Thyroid gland (tissue), 4 donors: Measurements from ENCODE around the gene GPR157. TPM values are rescaled to one million over a fixed set of nuclear protein-coding genes. Genes with fewer than 3 reads are reported as not detected.

ENCODE experiments used
- DNase-seq, 2 donors: peaks; one replicate each; pipeline ENCODE4 v3.0.0-alpha.2; 2019
- H3K27ac ChIP-seq, 3 donors: fragments of 200-600 bp; sonication (generic); 1 replicate in 2 of 3; 2 replicates in 1 of 3; pipeline ENCODE4 v1.5.1; 2016 to 2019; ENCODE audit warnings: mild to moderate bottlenecking in 1 of 3, moderate library complexity in 1 of 3
- H3K27me3 ChIP-seq: fragments of 200-600 bp; sonication (generic); one replicate; pipeline ENCODE4 v1.5.1; 2019
- H3K36me3 ChIP-seq, 2 donors: fragments of 200-600 bp; sonication (generic); one replicate each; pipeline ENCODE4 v1.5.1; 2016 to 2019
- H3K4me1 ChIP-seq, 2 donors: fragments of 200-600 bp; sonication (generic); one replicate each; pipeline ENCODE4 v1.5.1; 2017 to 2019
- H3K4me3 ChIP-seq, 3 donors: fragments of 200-600 bp; sonication (generic); replicated peaks in 1 of 3; 1 replicate in 2 of 3; 2 replicates in 1 of 3; pipeline ENCODE4 v1.5.1; 2016; ENCODE audit warnings: mild to moderate bottlenecking in 1 of 3
- H3K9me3 ChIP-seq: fragments of 200-600 bp; sonication (generic); one replicate; pipeline ENCODE4 v1.5.1; 2017
- CTCF ChIP-seq, 6 experiments: fragments of 200-600 bp in 3 of 6; fragments of 450-650 bp in 3 of 6; sonication (generic) in 3 of 6; IDR thresholded peaks; one replicate each; pipeline ENCODE4 v1.5.1; 2016 to 2019; ENCODE audit warnings: antibody characterized with exemption in 6 of 6, mild to moderate bottlenecking in 2 of 6, inconsistent platforms in 1 of 6, moderate library complexity in 1 of 6
- POLR2A ChIP-seq, 2 donors: fragments of 450-650 bp; IDR thresholded peaks; one replicate each; pipeline ENCODE4 v1.6.1; 2017; ENCODE audit warnings: antibody characterized with exemption in 2 of 2, mild to moderate bottlenecking in 2 of 2, moderate library complexity in 1 of 2
- whole genome bisulfite sequencing, 2 donors: methylation state at CpG; one replicate each; pipeline ENCODE4 v1.1.5; 2017; 5-methylcytosine and 5-hydroxymethylcytosine counted together
- intact Hi-C: fragments of 100-400 bp; cut with DNase I; formaldehyde crosslinking; loops from one replicate; pipeline ENCODE4 v1.15.1; 2023
- total RNA-seq, 4 donors: library from RNA; depleted of rRNA; stranded (reverse); fragments of >200 nt; gene quantifications; one replicate each; pipeline ENCODE4 v1.2.3, GENCODE V29; 2016

The GPR157 gene
- total RNA-seq, 4 donors from 2014 or later: 5.6 to 10.4 (median 7.3) TPM

GRCh38 chr1:9093581-9093980 lies 35.3 kb downstream of the GPR157 start:
- Histone ChIP-seq H3K4me3 (no peak overlapping the region), H3K27me3 (no peaks in the 10 kb centered on the region), H3K27ac (no peak overlapping the region), H3K9me3 (no peaks in the 10 kb centered on the region), H3K36me3 (no peaks in the 10 kb centered on the region), H3K4me1 (no peaks in the 10 kb centered on the region)
- TF ChIP-seq POLR2A (IDR thresholded peaks at IDR 0.05) (no peak), CTCF (IDR thresholded peaks at IDR 0.05) (no peak)
- WGBS, 2 donors: 72 to 79% methylated on average over 6 of the region's 6 CpGs
- no peak for DNase-seq
- intact Hi-C loops: no loop called here

- Histone ChIP-seq H3K27ac (no peak overlapping the region), H3K36me3 (no peaks in the 10 kb centered on the region), H3K27me3 (no peaks in the 10 kb centered on the region), H3K4me1 (peaks cover 0 to 3% of the 10 kb centered on the region in 2 donors), H3K4me3 (no peak overlapping the region), H3K9me3 (no peaks in the 10 kb centered on the region)
- TF ChIP-seq CTCF (IDR thresholded peaks at IDR 0.05): no peak
- TF ChIP-seq POLR2A (IDR thresholded peaks at IDR 0.05): no peak
- no peak for DNase-seq
- 87 to 94% methylated on average over 6 of the region's 6 CpGs for WGBS, 2 donors
- intact Hi-C loops: no loop called here
Observed at GRCh38 chr1:9093091-9093490, 35.8 kb downstream of the GPR157 start.

- no peak overlapping the region for H3K27ac ChIP-seq
- H3K9me3 ChIP-seq: no peaks in the 10 kb centered on the region
- H3K27me3 ChIP-seq: no peaks in the 10 kb centered on the region
- no peaks in the 10 kb centered on the region for H3K36me3 ChIP-seq
- TF ChIP-seq POLR2A (IDR thresholded peaks at IDR 0.05): no peak
- TF ChIP-seq CTCF (IDR thresholded peaks at IDR 0.05): no peak
- no peak for DNase-seq
- intact Hi-C loops: no loop called here
- no peak overlapping the region for H3K4me3 ChIP-seq
- peaks cover 0 to 20% of the 10 kb centered on the region in 2 donors for H3K4me1 ChIP-seq
- WGBS, 2 donors: 89 to 92% methylated on average over 4 of the region's 4 CpGs
Observed at GRCh38 chr1:9088807-9089206, 40.1 kb downstream of the GPR157 start.

- no peaks in the 10 kb centered on the region for H3K27me3 ChIP-seq
- H3K4me3 ChIP-seq: no peak overlapping the region
- TF ChIP-seq CTCF (IDR thresholded peaks at IDR 0.05) (no peak), POLR2A (IDR thresholded peaks at IDR 0.05) (no peak)
- no peaks in the 10 kb centered on the region for H3K9me3 ChIP-seq
- intact Hi-C loops: no loop called here
- H3K36me3 ChIP-seq: no peaks in the 10 kb centered on the region
- peaks cover 0 to 20% of the 10 kb centered on the region in 2 donors for H3K4me1 ChIP-seq
- H3K27ac ChIP-seq: no peak overlapping the region
- 84 to 94% methylated on average over 12 of the region's 12 CpGs for WGBS, 2 donors
- DNase-seq: no peak
Observed at GRCh38 chr1:9087411-9088125, 41.3 kb downstream of the GPR157 start.

GRCh38 chr1:9086796-9087195 lies 42.1 kb downstream of the GPR157 start:
- Histone ChIP-seq H3K4me3 (no peak overlapping the region), H3K27ac (no peak overlapping the region), H3K4me1 (peaks cover 0 to 20% of the 10 kb centered on the region in 2 donors), H3K27me3 (no peaks in the 10 kb centered on the region), H3K36me3 (no peaks in the 10 kb centered on the region), H3K9me3 (no peaks in the 10 kb centered on the region)
- intact Hi-C loops: no loop called here
- no peak for DNase-seq
- WGBS, 2 donors: 72 to 92% methylated on average over 2 of the region's 2 CpGs
- no peak for TF ChIP-seq CTCF (IDR thresholded peaks at IDR 0.05)
